NB4 (cell line): Measurements from ENCODE around the gene MEGF11.

Experiments
- CTCF ChIP-seq: IDR thresholded peaks from one replicate; pipeline ENCODE4 v1.5.1; 2012; ENCODE audit warnings: low read depth, low read length
- MAX ChIP-seq: IDR thresholded peaks from 2 replicates; pipeline ENCODE4 v1.6.1; 2011; ENCODE audit warnings: low read depth, low read length
- POLR2A ChIP-seq: IDR thresholded peaks from 2 replicates; pipeline ENCODE4 v1.6.1; 2011; ENCODE audit warnings: mild to moderate bottlenecking; ENCODE audit not compliant: insufficient read length; ENCODE audit errors: extremely low read depth

- no peak for TF ChIP-seq CTCF
- no peak for TF ChIP-seq POLR2A
- no peak for TF ChIP-seq MAX
Observed at GRCh38 chr15:65887565-65887964, 366.0 kb downstream of the MEGF11 start.
